ENCODE data around the gene DCHS1. TPM values are rescaled to one million over a fixed set of nuclear protein-coding genes. Genes with fewer than 3 reads are reported as not detected.

Gene DCHS1
- total and polyA plus RNA-seq, 10 of the 15 experiments (the other 5 are each of a cell fraction or from before 2014, with no cell fraction given) = 0.02 to 0.64 (median 0.18) TPM; not detected in 1

DNA sequence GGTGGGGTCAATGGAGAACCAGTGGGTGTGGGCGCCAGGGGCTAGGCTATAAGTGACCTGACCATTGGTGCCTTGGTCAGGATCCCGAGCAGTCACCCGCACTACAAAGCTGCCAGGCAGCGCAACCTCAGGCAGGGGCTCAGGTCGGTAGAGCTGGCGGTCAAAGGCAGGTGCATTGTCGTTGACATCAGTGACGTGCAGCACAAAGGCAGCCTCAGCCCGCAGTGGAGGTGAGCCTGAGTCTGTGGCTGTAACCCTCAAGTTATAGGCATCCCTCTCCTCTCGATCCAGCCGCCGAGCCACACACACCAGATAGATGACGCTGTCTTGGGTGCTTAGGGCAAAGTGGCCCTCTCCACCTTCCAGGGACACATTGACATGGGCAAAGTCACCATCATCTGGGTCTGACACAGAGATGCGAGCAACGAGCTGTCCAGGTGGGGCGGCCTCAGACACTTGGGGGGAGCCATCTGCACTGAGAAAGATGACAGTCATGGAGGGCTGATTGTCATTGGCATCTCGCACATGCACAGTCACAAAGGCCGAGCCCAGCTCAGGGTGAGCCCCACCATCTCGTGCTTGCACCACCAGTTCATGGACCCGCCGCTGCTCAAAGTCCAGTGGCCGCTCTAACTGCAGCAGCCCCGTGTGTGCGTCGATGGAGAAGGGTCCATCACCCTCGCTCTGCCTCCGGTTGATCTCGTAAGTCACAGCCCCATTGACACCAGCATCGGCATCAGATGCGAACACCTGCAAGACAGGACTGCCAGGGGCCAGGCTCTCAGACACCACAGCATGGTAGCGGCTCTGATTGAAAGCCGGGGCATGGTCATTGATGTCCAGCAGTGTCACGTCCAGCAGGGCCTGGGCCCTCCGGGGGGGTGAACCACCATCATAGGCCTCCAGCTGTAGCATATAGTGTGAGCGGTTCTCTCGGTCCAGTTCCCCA, 15.3 kb downstream of the DCHS1 start (continued):
- TF ChIP-seq, protein P1, sequence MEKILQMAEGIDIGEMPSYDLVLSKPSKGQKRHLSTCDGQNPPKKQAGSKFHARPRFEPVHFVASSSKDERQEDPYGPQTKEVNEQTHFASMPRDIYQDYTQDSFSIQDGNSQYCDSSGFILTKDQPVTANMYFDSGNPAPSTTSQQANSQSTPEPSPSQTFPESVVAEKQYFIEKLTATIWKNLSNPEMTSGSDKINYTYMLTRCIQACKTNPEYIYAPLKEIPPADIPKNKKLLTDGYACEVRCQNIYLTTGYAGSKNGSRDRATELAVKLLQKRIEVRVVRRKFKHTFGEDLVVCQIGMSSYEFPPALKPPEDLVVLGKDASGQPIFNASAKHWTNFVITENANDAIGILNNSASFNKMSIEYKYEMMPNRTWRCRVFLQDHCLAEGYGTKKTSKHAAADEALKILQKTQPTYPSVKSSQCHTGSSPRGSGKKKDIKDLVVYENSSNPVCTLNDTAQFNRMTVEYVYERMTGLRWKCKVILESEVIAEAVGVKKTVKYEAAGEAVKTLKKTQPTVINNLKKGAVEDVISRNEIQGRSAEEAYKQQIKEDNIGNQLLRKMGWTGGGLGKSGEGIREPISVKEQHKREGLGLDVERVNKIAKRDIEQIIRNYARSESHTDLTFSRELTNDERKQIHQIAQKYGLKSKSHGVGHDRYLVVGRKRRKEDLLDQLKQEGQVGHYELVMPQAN (conservative IDR thresholded peaks at IDR 0.05) = no peak
- no peak for TF ChIP-seq DPF2 (IDR thresholded peaks at IDR 0.05)

DNA sequence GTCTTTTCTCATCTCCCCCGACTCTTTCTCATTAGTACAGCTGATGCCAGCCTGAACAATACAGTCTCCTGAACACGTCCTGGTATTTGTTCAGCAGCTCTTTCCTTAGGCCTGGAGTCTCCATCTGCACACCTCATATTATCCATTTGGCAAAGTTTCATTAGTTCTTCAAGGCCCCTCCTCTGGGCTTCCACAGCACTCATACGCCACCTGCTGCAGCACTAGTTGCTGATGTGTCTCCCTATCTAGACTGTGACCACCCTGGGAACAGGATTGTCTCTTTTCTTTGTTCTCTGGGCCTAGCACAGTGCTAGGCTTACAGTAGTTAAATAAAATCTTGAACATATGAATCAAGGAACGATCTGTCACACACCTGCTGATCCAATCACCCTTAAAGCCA, 17.2 kb downstream of the DCHS1 start:
- no peak overlapping the region for H2AFZ ChIP-seq (ENCODE audit: control insufficient read depth, low read depth, low read length)
- no peak overlapping the region for H3K4me3 ChIP-seq
- H3K27ac ChIP-seq (ENCODE audit: control insufficient read depth, insufficient read depth) = no peak overlapping the region
- TF ChIP-seq NBN (IDR thresholded peaks at IDR 0.05) (no peak), RAD21 (IDR thresholded peaks at IDR 0.05; ENCODE audit: insufficient read depth, low read depth, low read length) (peak; percentile 28; the same call in 1 of the 2 replicates), JUNB (IDR thresholded peaks at IDR 0.05) (no peak), POLR2A (IDR thresholded peaks at IDR 0.05; ENCODE audit: low read depth, low read length) (no peak), HDAC6 (IDR thresholded peaks at IDR 0.05; ENCODE audit: unreplicated experiment) (no peak)
- TF ChIP-seq, protein P1 (conservative IDR thresholded peaks at IDR 0.05) = no peak
- TF ChIP-seq, protein P2, sequence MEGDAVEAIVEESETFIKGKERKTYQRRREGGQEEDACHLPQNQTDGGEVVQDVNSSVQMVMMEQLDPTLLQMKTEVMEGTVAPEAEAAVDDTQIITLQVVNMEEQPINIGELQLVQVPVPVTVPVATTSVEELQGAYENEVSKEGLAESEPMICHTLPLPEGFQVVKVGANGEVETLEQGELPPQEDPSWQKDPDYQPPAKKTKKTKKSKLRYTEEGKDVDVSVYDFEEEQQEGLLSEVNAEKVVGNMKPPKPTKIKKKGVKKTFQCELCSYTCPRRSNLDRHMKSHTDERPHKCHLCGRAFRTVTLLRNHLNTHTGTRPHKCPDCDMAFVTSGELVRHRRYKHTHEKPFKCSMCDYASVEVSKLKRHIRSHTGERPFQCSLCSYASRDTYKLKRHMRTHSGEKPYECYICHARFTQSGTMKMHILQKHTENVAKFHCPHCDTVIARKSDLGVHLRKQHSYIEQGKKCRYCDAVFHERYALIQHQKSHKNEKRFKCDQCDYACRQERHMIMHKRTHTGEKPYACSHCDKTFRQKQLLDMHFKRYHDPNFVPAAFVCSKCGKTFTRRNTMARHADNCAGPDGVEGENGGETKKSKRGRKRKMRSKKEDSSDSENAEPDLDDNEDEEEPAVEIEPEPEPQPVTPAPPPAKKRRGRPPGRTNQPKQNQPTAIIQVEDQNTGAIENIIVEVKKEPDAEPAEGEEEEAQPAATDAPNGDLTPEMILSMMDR (IDR thresholded peaks at IDR 0.05 in 2 of 3, conservative IDR thresholded peaks at IDR 0.05 in 1 of 3; ENCODE audit: control insufficient read depth in 2 of 3, extremely low read depth in 1 of 3, insufficient read depth in 1 of 3, low read depth in 3 of 3, low read length in 3 of 3) = peak in 1 of 3 experiments; percentile 12; a peak in 1 of 6 replicates
- in situ Hi-C loops (cut with MboI) (no loop called here), intact Hi-C loops (cut with micrococcal nuclease; ENCODE audit: unreplicated experiment) (no loop called here)
- H3K9ac ChIP-seq (ENCODE audit: control insufficient read depth, insufficient read depth, low read length) = no peak overlapping the region
- CTCF ChIA-PET = interaction anchor here (0.7 to 1.7 kb wide), 7 partner anchors 9 to 259 kb away, joined by 3 to 5 read pairs (median 3); partner anchors contain the start of genes MRPL17 and TPP1
- H4K20me1 ChIP-seq (ENCODE audit: control insufficient read depth, insufficient read depth) = no peaks in the 10 kb centered on the region
- no peak overlapping the region for H3K4me2 ChIP-seq (ENCODE audit: control insufficient read depth, insufficient read depth)
- no TSS peak for BruUV-seq (replicated peaks)
- SMC1A ChIA-PET (ENCODE audit: uncharacterized antibody, unreplicated experiment) = interaction anchor here (1.0 kb wide), 1 partner anchor 133 kb away, joined by 3 read pairs; no protein-coding TSS in a partner anchor
- H3K36me3 ChIP-seq (ENCODE audit: control insufficient read depth in 2 of 2, insufficient read depth in 2 of 2, low read length in 1 of 2) = no peaks in the 10 kb centered on the region
- FAIRE-seq = no peak
- POLR2A ChIA-PET = interaction anchor here (1.0 to 1.1 kb wide), 2 partner anchors 11 to 168 kb away, joined by 3 to 4 read pairs; no protein-coding TSS in a partner anchor
- no peaks in the 10 kb centered on the region for H3K4me1 ChIP-seq (ENCODE audit: control insufficient read depth, insufficient read depth, low read length)
- DNase-seq (ENCODE audit: low read depth, low spot score) = no peak
- no peaks in the 10 kb centered on the region for H3K79me2 ChIP-seq (ENCODE audit: control insufficient read depth, insufficient read depth, low read length)
- WGBS (ENCODE audit: insufficient coverage, insufficient replicate concordance, low lambda C conversion rate, missing lambda C conversion rate) = 33% methylated on average over 4 of the region's 4 CpGs
- RAD21 ChIA-PET (ENCODE audit: unreplicated experiment) = interaction anchor here (0.6 kb wide), 1 partner anchor 329 kb away, joined by 3 read pairs; no protein-coding TSS in a partner anchor
- H3K9me3 ChIP-seq (replicated peaks; ENCODE audit: control insufficient read depth, insufficient read depth, low read length) = no peaks in the 10 kb centered on the region
- no peaks in the 10 kb centered on the region for H3K27me3 ChIP-seq (replicated peaks in 1 of 2; ENCODE audit: control insufficient read depth in 2 of 2, insufficient read depth in 2 of 2, low read length in 1 of 2)
- peak; percentile 24; the same call in 1 of the 3 replicates for ATAC-seq

Data from GM12878 (cell line).